Activated naive CD4-positive, alpha-beta T cell treated with Interleukin-2 at 50 U/mL for 16 hours (primary cell): ENCODE data around the gene XPR1.
"Not testable (repeated sequence)": the region's sequence is repeated elsewhere in the genome, so short reads cannot be mapped to it uniquely, and the experiment has no call there.

ENCODE experiments used
- DNase-seq: peaks from one replicate; pipeline ENCODE4 v3.0.0-alpha.2; 2020

Gene XPR1

GRCh38 chr1:180789460-180789859, 157.6 kb downstream of the XPR1 start:
- no peak for DNase-seq

GRCh38 chr1:180791152-180791551, 159.3 kb downstream of the XPR1 start:
- not testable (repeated sequence) for DNase-seq

GRCh38 chr1:180791806-180792205, 160.0 kb downstream of the XPR1 start:
- no peak for DNase-seq

DNA sequence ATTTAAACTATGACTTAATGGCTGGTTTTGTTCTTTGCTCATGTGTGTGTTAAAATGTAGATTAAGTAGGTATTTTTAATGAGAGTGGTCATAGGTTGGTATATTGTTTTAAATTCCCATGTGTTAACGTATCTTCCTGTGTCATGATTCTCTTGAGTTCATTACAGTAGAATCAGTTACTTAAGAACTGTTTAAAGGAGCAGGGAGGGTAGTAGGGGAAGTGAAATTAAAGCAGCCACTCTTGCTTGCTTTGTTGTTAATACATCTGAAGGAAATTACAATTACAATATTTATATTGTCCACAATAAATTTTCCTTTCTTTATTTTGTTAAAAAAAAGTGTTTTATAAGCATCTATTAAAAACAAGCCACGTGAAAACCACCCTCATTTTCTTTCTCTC, 161.6 kb downstream of the XPR1 start:
- no peak for DNase-seq

- DNase-seq, result no peak
These were observed 165.2 kb downstream of the XPR1 start for GRCh38 chr1:180796897-180797640.

GRCh38 chr1:180800945-180801344, 169.1 kb downstream of the XPR1 start:
- no peak for DNase-seq

- DNase-seq, result no peak
These were observed 171.0 kb downstream of the XPR1 start for GRCh38 chr1:180802813-180803212.

DNA sequence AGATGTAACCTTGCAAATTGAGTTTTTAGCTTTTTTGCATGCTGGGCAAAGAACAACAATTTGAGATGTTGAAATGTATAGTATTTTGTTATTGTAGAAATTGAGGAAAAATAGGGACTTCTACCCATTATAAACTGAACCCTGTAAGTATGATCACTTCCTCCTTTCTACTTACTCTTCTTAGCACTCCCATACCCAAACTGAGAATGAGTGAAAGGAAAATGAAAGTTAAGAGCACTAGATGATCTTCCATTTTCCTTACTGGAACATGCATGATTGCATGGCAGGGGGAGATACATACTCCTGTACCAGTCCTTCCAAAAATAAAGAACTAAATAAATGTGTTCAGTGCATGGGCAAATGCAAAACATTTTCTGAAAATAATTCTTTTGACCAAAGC, 173.5 kb downstream of the XPR1 start:
- no peak for DNase-seq

GRCh38 chr1:180811298-180811697, 179.5 kb downstream of the XPR1 start:
- DNase-seq, result no peak

GRCh38 chr1:180811886-180812285, 180.1 kb downstream of the XPR1 start:
- no peak for DNase-seq

DNA sequence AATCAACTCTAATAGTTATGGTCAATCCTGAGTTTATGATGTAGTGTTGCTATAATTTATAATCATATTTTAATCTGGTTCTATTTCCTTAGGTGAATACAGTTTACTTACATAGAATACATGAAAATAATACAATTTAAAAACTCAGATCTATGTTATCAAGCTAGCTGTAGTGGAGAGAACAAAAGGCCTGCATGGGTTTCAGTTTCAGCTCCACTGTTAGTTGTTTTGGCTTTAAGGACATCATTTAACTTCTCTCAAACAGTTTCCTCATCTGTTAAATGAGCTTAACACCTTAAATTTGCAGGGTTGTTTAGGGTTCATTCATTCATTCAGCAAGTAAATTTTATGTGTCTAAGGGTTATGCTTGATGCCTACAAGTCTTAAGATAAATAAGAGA, 182.4 kb downstream of the XPR1 start:
- DNase-seq, result no peak

GRCh38 chr1:180815188-180815587, 183.4 kb downstream of the XPR1 start:
- no peak for DNase-seq

- DNase-seq, result no peak
These were observed 184.3 kb downstream of the XPR1 start for GRCh38 chr1:180816132-180816531.

- no peak for DNase-seq
These were observed 190.1 kb downstream of the XPR1 start for GRCh38 chr1:180821970-180822369.

- DNase-seq, result not testable (repeated sequence)
These were observed 199.7 kb downstream of the XPR1 start for GRCh38 chr1:180831507-180831906.

GRCh38 chr1:180833180-180833579, 201.4 kb downstream of the XPR1 start:
- DNase-seq, result not testable (repeated sequence)

GRCh38 chr1:180836449-180836848, 204.6 kb downstream of the XPR1 start:
- DNase-seq, result no peak

- no peak for DNase-seq
These were observed 205.2 kb downstream of the XPR1 start for GRCh38 chr1:180837020-180837419.

- no peak for DNase-seq
These were observed 206.7 kb downstream of the XPR1 start for GRCh38 chr1:180838535-180838934.

DNA sequence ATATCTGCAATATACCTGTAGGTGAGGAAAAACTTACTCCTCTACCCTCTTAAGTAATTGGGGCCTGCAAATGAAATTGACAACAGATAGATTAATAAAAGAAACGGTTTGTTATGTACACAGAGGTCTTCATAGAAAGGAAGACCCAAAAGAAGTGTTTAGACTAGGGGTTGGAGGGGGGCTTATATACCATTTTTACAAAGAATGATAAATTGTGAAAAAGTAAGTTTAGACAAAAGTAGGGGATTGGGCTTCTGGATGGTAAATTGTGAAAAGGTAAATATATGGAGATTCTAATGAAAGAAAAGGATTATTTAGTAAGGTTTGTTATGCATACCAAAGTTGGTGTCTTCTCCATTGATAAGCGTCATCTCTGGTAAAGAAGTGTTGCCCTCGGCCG, 207.7 kb downstream of the XPR1 start:
- no peak for DNase-seq

DNA sequence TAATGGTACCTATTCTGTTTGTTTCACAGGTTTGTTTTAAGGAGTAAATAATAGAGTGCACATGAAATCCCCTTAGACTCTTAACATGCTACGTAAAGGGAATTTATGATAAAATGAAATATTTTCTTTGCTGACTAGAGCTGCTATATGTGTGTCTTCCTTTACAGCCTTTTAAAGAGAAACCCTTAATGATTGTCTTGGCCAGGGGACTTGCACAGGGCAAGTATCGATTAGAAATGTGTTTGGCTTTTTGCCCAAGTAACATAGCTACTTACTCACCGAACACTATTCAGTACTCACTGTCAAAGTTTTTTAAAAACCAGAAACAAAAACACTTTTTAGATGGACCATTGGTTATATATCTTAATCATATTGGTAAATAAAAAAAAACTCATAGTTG, 209.6 kb downstream of the XPR1 start:
- DNase-seq, result no peak

DNA sequence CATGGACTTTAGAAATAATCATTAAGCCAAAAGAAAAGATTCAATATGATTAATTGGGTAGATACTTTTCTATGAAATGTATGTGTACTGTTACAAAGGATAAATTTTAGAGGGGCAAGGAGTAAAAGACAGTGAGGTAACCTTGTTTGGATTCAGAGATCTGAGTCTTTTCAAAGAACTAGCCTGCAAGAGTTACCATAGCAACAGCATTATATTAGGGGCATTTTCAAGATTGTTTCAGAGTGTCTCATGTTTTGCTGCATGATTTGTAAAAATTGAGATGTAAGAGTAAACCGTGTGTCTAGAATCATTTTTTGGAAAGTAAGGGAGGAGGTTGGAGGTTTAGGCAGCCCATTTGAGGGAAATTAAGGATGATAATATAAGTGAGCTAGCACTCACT, 210.2 kb downstream of the XPR1 start:
- no peak for DNase-seq

- no peak for DNase-seq
These were observed 210.9 kb downstream of the XPR1 start for GRCh38 chr1:180842491-180843275.

- no peak for DNase-seq
These were observed 213.5 kb downstream of the XPR1 start for GRCh38 chr1:180845352-180845751.
